Keratinocyte (primary cell): ENCODE data around the gene CDKN1A.

Source experiments
- EZH2 ChIP-seq: IDR thresholded peaks from one replicate; pipeline ENCODE4 v1.6.1; 2012; ENCODE audit warnings: inconsistent platforms, mild to moderate bottlenecking, low read length, moderate library complexity
- TF ChIP-seq, protein P1 (sequence below), 3 experiments: IDR thresholded peaks in 1 of 3; conservative IDR thresholded peaks in 1 of 3; optimal IDR thresholded peaks in 1 of 3; 2 replicates in 2 of 3; 3 replicates in 1 of 3; pipeline versions ENCODE3 to v1.5.1; 2011; ENCODE audit warnings: low read length in 3 of 3, mild to moderate bottlenecking in 3 of 3, moderate library complexity in 2 of 3, control low read depth in 1 of 3, inconsistent platforms in 1 of 3; ENCODE audit not compliant: insufficient read depth in 2 of 3; ENCODE audit errors: extremely low read depth in 1 of 3

DNA sequence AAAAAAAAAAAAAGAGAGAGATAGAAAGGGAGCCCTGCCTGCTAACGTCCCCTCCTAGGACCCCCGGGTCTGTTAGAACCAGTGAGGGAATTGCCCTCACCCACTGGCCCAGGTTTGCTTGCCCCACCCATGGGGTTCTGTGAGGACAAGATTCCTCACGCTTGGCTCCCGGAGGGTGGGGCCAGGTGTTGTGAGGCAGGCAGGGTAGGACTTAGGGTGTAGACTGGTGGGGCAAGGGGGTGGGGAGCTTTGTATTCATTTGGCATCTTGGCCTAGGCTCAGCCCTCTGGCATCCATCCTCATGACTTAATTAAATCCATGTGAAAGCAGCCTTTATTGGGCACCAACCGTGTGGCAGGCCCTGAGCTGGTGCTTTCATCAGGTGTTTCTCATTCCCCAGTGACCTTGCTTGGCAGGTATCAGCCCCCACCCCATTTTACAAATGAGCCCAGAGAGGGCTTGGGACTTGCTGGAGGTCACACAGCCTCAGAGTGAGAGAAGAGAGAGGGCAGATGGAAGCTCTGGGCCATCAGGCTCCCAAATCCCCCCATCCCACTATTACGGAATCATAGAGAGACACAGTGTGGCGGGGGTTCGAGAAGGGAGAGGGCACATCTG, 38.1 kb downstream of the CDKN1A start:
- TF ChIP-seq, protein P1, sequence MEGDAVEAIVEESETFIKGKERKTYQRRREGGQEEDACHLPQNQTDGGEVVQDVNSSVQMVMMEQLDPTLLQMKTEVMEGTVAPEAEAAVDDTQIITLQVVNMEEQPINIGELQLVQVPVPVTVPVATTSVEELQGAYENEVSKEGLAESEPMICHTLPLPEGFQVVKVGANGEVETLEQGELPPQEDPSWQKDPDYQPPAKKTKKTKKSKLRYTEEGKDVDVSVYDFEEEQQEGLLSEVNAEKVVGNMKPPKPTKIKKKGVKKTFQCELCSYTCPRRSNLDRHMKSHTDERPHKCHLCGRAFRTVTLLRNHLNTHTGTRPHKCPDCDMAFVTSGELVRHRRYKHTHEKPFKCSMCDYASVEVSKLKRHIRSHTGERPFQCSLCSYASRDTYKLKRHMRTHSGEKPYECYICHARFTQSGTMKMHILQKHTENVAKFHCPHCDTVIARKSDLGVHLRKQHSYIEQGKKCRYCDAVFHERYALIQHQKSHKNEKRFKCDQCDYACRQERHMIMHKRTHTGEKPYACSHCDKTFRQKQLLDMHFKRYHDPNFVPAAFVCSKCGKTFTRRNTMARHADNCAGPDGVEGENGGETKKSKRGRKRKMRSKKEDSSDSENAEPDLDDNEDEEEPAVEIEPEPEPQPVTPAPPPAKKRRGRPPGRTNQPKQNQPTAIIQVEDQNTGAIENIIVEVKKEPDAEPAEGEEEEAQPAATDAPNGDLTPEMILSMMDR (optimal IDR thresholded peaks at IDR 0.05 in 1 of 3, IDR thresholded peaks at IDR 0.05 in 1 of 3, conservative IDR thresholded peaks at IDR 0.05 in 1 of 3; ENCODE audit: extremely low read depth in 1 of 3, insufficient read depth in 2 of 3, low read length in 3 of 3): no peak
- no peak for TF ChIP-seq EZH2
